Adrenal gland (tissue), 5 donors: ENCODE results near the gene TMEM185A.

ENCODE experiments used
- CTCF ChIP-seq, 6 experiments: fragments of 450-650 bp in 4 of 6; fragments of 200-600 bp in 2 of 6; sonication (generic) in 1 of 6; IDR thresholded peaks; 1 replicate in 5 of 6; 2 replicates in 1 of 6; pipeline versions ENCODE4 v1.5.1 to v1.8.0; 2016 to 2021; ENCODE audit warnings: antibody characterized with exemption in 6 of 6, mild to moderate bottlenecking in 2 of 6, moderate library complexity in 1 of 6
- POLR2A ChIP-seq, 2 donors: fragments of 450-650 bp; IDR thresholded peaks; one replicate each; pipeline ENCODE4 v1.6.1; 2017; ENCODE audit warnings: antibody characterized with exemption in 2 of 2, mild to moderate bottlenecking in 2 of 2, moderate library complexity in 1 of 2
- donor health status: DM: no; HTN: no; CAD: no.

- TF ChIP-seq CTCF (IDR thresholded peaks at IDR 0.05) (no peak), POLR2A (IDR thresholded peaks at IDR 0.05) (no peak)
Measured at GRCh38 chrX:149628280-149628679, 3.3 kb downstream of the TMEM185A start.
